Aorta (tissue), 5 donors: ENCODE measurements around the gene TIMMDC1. TPM values are rescaled to one million over a fixed set of nuclear protein-coding genes. Genes with fewer than 3 reads are reported as not detected.
"Not testable (repeated sequence)": the region's sequence is repeated elsewhere in the genome, so short reads cannot be mapped to it uniquely, and the experiment has no call there.

Experiments used
- ATAC-seq: fragments of 200-7000 bp; cut with Tn5 transposase; one replicate; pipeline ENCODE4 v1.9.1; 2022; ENCODE audit warnings: moderate library complexity; ENCODE audit not compliant: low FRiP score
- DNase-seq, 2 donors: peaks; one replicate each; pipeline ENCODE4 v3.0.0-alpha.2; 2020
- H3K27ac ChIP-seq, 2 donors: one replicate each; pipeline ENCODE4 v1.5.1; 2013; ENCODE audit warnings: low read length in 2 of 2, mild to moderate bottlenecking in 2 of 2, moderate library complexity in 2 of 2, control low read depth in 1 of 2, inconsistent platforms in 1 of 2, low read depth in 1 of 2
- H3K27me3 ChIP-seq, 2 donors: one replicate each; pipeline ENCODE4 v1.6.1; 2013; ENCODE audit warnings: control low read depth in 1 of 2, low read length in 1 of 2, mild to moderate bottlenecking in 1 of 2, moderate library complexity in 1 of 2; ENCODE audit not compliant: insufficient read depth in 2 of 2, control insufficient read depth in 1 of 2
- H3K36me3 ChIP-seq, 2 donors: one replicate each; pipeline ENCODE4 v1.6.1; 2013; ENCODE audit warnings: control low read depth in 1 of 2, low read length in 1 of 2, mild to moderate bottlenecking in 1 of 2; ENCODE audit not compliant: insufficient read depth in 2 of 2, control insufficient read depth in 1 of 2
- H3K4me1 ChIP-seq, 2 donors: one replicate each; pipeline ENCODE4 v1.6.1; 2013; ENCODE audit warnings: low read length in 2 of 2, control low read depth in 1 of 2, mild to moderate bottlenecking in 1 of 2, moderate library complexity in 1 of 2; ENCODE audit not compliant: insufficient read depth in 2 of 2, control insufficient read depth in 1 of 2
- H3K4me3 ChIP-seq, 2 donors: one replicate each; pipeline ENCODE4 v1.5.1; 2013; ENCODE audit warnings: low read length in 2 of 2, control low read depth in 1 of 2, mild to moderate bottlenecking in 1 of 2
- H3K9me3 ChIP-seq: one replicate; pipeline ENCODE4 v1.6.1; 2013; ENCODE audit warnings: mild to moderate bottlenecking, low read length; ENCODE audit not compliant: control insufficient read depth
- WGBS, 2 donors: extraction: QIAGEN DNeasy Blood & Tissue Kit; methylation state at CpG; one replicate each; pipeline ENCODE4 v1.1.7; 2013; 5-methylcytosine and 5-hydroxymethylcytosine counted together
- intact Hi-C, 2 donors: fragments of 100-400 bp; cut with DNase I; formaldehyde crosslinking; loops; one replicate each; pipeline versions ENCODE4 v1.14.2 to v1.15.0; 2022
- polyA plus RNA-seq, 2 donors: library from polyadenylated mRNA; stranded (reverse); fragments of 200-250 nt; gene quantifications; one replicate each; pipeline ENCODE4 v1.2.3, GENCODE V29; 2013
- total RNA-seq, 2 donors: library from RNA; stranded (reverse); fragmentation: NEBNext Ultra II Directional; extraction: Animal tissue kit (Norgen Biotek cat#: 25700); gene quantifications; one replicate each; pipeline ENCODE4 v1.2.1, GENCODE V29; 2021
- donor health status: healthy with polysubstance abuse.
- donor health status: Bipolar disorder and iron deficiency.
- donor health status: DM: no; HTN: no; CAD: no.
- donor health status: DM: no; HTN: no; CAD: no.
- donor health status: DM: yes; HTN: yes; CAD: no.

The TIMMDC1 gene
- total and polyA plus RNA-seq, 4 donors, result 44.6 to 83.5 (median 67.8) TPM

- no peaks in the 10 kb centered on the region for H3K36me3 ChIP-seq
- WGBS, 2 donors, result 95 to 98% methylated on average over 1 of the region's 1 CpG
- no peaks in the 10 kb centered on the region for H3K4me1 ChIP-seq
- intact Hi-C loops, result no loop called here
- no peak overlapping the region for H3K27ac ChIP-seq
- H3K27me3 ChIP-seq, result no peaks in the 10 kb centered on the region
- ATAC-seq (no peak), DNase-seq (no peak)
- no peak overlapping the region for H3K4me3 ChIP-seq
- no peaks in the 10 kb centered on the region for H3K9me3 ChIP-seq
Observed at GRCh38 chr3:119555929-119556328, 57.6 kb downstream of the TIMMDC1 start.

DNA sequence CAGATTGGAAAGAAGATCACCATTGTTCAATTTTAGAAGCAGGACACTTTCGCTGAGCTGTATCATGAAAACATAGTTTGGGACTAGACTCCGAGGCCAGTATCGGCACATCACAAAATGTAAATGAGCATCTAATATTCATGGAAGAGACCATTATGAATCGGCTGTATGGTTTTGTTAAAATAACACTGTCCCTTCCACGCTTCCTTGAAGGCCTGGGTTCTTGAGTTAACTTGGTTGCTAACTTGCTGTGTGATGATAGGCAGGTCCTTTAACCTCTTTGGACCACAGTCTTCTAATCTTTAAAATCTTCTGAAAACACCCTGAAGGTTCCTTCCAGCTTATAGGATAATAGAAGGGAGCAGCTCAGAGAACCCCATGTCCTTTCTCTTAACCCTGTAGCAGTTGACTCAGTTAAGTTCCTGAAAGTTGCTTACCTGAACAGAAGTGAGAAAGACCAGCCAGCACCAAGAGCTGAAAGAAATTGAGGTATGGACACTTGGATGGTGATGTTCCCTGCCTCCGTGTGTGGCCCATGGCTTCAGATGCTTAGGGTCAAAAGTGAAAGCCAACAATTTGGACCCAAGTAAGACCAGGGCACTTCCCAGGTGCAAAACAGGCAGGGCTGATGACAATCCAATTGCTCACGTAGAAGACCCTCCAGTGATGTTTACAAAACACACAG, 59.0 kb downstream of the TIMMDC1 start:
- Histone ChIP-seq H3K27ac (no peak overlapping the region), H3K27me3 (no peaks in the 10 kb centered on the region), H3K4me1 (no peaks in the 10 kb centered on the region), H3K9me3 (no peaks in the 10 kb centered on the region), H3K36me3 (no peaks in the 10 kb centered on the region), H3K4me3 (no peak overlapping the region)
- 90% methylated on average over 7 of the region's 7 CpGs for WGBS, 2 donors
- intact Hi-C loops, result no loop called here
- DNase-seq (no peak), ATAC-seq (no peak)

- Histone ChIP-seq H3K36me3 (no peaks in the 10 kb centered on the region), H3K4me1 (no peaks in the 10 kb centered on the region), H3K27ac (no peak overlapping the region), H3K9me3 (no peaks in the 10 kb centered on the region), H3K4me3 (no peak overlapping the region), H3K27me3 (no peaks in the 10 kb centered on the region)
- no peak for DNase-seq
- intact Hi-C loops, result no loop called here
- no peak for ATAC-seq
- WGBS, 2 donors, result 80 to 81% methylated on average over 3 of the region's 3 CpGs
Observed at GRCh38 chr3:119557877-119558269, 59.5 kb downstream of the TIMMDC1 start.

GRCh38 chr3:119558626-119559317, 60.4 kb downstream of the TIMMDC1 start:
- Histone ChIP-seq H3K27ac (no peak overlapping the region), H3K4me1 (no peaks in the 10 kb centered on the region), H3K36me3 (no peaks in the 10 kb centered on the region), H3K9me3 (no peaks in the 10 kb centered on the region), H3K4me3 (no peak overlapping the region), H3K27me3 (no peaks in the 10 kb centered on the region)
- DNase-seq (no peak), ATAC-seq (no peak)
- 85 to 88% methylated on average over 9 of the region's 9 CpGs for WGBS, 2 donors
- intact Hi-C loops, result no loop called here

GRCh38 chr3:119559441-119559963, 61.2 kb downstream of the TIMMDC1 start, which contains the start of gene CD80:
Gene CD80 (minus strand): TSS chr3:119559614. CDS start chr3:119557728, 1,886 bp downstream.
- Histone ChIP-seq H3K4me1 (no peaks in the 10 kb centered on the region), H3K27ac (no peak within 1 kb of the TSS), H3K36me3 (no peaks in the 10 kb centered on the region), H3K4me3 (no peak within 1 kb of the TSS), H3K27me3 (no peaks in the 10 kb centered on the region), H3K9me3 (no peaks in the 10 kb centered on the region)
- intact Hi-C loops, result no loop called here
- WGBS, 2 donors, result 24 to 31% methylated on average over 7 of the region's 7 CpGs
- DNase-seq (peak in 1 of 2 donors; percentile 78), ATAC-seq (no peak)

DNA sequence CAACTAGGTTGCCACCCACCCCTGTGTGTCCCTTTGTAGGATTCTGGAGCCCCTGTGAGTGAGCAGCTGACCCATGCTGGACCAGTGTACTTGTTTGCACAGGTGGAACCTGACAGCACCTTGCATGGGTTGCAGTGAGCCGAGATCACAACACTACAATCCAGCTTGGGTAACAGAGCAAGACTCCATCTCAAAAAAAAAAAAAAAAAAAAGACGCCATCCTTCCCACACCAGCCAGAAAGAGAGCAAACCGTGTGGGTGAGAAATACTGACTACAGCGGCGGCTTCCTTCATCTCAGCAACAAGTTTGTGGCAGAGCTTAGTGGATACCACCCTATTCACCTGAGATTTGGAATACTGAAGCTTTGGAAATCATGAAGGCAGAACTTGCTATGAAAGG, 61.8 kb downstream of the TIMMDC1 start:
- Histone ChIP-seq H3K4me1 (no peaks in the 10 kb centered on the region), H3K27me3 (no peaks in the 10 kb centered on the region), H3K36me3 (no peaks in the 10 kb centered on the region), H3K9me3 (no peaks in the 10 kb centered on the region), H3K27ac (no peak overlapping the region), H3K4me3 (no peak overlapping the region)
- intact Hi-C loops, result no loop called here
- 85 to 89% methylated on average over 5 of the region's 5 CpGs for WGBS, 2 donors
- DNase-seq, result no peak
- no peak for ATAC-seq

DNA sequence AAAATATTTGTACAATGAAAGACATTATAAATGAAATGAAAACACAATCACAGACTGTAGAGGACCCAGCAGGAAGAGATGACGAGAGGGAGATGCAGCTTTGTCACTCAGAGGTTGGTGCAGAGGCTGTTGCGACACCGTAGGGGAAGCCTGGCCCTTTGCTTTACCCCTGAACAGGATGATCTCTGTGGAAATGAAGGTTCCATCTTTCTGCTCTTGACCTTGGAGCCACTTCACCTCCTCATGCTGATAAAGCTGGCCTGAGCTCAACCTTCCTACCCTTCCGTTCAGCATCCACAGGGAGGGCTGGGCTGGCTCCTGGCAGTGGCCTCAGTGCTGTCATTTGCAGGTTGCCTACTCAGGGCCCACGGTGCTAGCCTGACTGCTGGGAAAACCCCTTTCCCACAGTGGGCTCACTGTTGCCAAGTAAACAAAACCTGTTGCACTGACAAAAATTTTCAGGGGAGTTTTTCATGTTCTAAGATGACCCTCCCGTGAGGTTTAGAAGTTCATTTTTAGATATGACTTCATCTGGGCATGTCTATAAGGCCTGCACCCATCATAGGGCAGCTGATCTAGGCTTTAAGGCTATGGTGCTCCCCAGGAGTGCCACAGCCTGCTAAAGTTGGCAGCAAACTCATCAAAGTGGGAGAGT, 64.1 kb downstream of the TIMMDC1 start:
- intact Hi-C loops, result no loop called here
- Histone ChIP-seq H3K9me3 (no peaks in the 10 kb centered on the region), H3K4me3 (no peak overlapping the region), H3K36me3 (no peaks in the 10 kb centered on the region), H3K4me1 (no peaks in the 10 kb centered on the region), H3K27me3 (no peaks in the 10 kb centered on the region), H3K27ac (no peak overlapping the region)
- 63 to 68% methylated on average over 6 of the region's 6 CpGs for WGBS, 2 donors
- no peak for DNase-seq
- ATAC-seq, result peak; percentile 57

DNA sequence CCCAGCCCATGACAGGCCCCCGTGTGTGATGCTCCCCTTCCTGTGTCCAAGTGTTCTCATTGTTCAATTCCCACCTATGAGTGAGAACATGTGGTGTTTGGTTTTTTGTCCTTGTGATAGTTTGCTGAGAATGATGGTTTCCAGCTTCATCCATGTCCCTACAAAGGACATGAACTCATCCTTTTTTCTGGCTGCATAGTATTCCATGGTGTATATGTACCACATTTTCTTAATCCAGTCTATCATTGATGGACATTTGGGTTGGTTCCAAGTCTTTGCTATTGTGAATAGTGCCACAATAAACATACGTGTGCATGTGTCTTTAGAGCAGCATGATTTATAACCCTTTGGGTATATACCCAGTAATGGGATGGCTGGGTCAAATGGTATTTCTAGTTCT, 65.0 kb downstream of the TIMMDC1 start:
- intact Hi-C loops, H3K27ac ChIP-seq, H3K36me3 ChIP-seq, H3K4me3 ChIP-seq, H3K27me3 ChIP-seq, H3K4me1 ChIP-seq, H3K9me3 ChIP-seq, DNase-seq, ATAC-seq: not testable (repeated sequence)
- 74 to 85% methylated on average over 2 of the region's 2 CpGs for WGBS, 2 donors
